Measurements from ENCODE around the gene PROZ.

DNA sequence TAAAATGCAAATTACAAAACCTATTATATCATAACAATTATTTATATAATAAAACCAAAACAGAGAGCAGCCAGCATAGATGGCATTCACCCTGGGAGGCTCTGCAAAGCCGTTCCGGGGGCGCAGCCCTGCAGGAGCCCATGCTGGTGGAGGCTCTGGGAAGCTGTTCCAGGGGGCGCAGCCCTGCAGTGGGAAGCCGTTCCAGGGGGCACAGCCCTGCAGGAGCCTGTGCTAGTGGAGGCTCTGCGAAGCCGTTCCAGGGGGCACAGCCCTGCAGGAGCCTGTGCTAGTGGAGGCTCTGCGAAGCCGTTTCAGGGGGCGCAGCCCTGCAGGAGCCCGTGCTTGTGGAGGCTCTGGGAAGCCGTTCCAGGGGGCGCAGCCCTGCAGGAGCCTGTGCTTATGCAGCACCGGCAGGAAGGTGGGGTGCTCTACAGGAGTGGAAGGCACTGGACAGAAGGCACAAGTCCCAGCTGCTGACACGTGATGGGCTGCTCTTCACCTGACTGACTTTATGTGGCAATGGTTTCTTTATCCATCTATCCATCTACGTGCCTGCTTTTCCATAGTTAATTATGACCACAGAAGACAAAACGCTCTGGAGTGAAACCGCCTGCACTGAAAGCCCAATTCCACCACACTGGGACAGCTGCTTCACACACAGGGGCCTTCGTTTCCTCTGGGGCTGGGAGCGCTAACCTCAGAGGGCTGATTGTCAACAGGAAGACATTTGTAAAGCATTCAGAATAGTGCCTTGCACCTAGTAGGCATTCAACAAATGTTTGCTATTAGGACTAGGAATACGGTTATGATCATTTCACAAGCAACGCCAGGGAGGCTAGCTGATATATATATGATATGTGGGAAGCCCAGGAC lies 26.4 kb downstream of the PROZ start:
- TF ChIP-seq FOXP2 (optimal IDR thresholded peaks at IDR 0.05; ENCODE audit: control extremely low read depth, extremely low read length, insufficient read depth) (no peak), EZH2 (IDR thresholded peaks at IDR 0.05) (no peak), POLR2AphosphoS5 (IDR thresholded peaks at IDR 0.05; ENCODE audit: borderline replicate concordance, low read depth, low read length) (no peak)
